Measurements from ENCODE around the gene INSYN2A. TPM values are rescaled to one million over a fixed set of nuclear protein-coding genes. Genes with fewer than 3 reads are reported as not detected.

INSYN2A gene
- total RNA-seq, 1 experiment from 2014 or later = 0.07 TPM

- Mint-ChIP-seq H3K4me3 (ENCODE audit: unreplicated experiment) (no peak overlapping the region), H3K36me3 (ENCODE audit: insufficient read depth, unreplicated experiment) (no peaks in the 10 kb centered on the region), H3K4me1 (ENCODE audit: insufficient read depth, unreplicated experiment) (peaks cover 17% of the 10 kb centered on the region), H3K27ac (ENCODE audit: low read depth, unreplicated experiment) (no peak overlapping the region), H3K9me3 (ENCODE audit: unreplicated experiment) (no peaks in the 10 kb centered on the region), H3K27me3 (ENCODE audit: insufficient read depth, unreplicated experiment) (no peaks in the 10 kb centered on the region)
- ChIA-PET CTCF (no interaction called here), POLR2A (interaction anchor here (1.5 kb wide), 1 partner anchor 10 kb away, joined by 5 read pairs; no protein-coding TSS in a partner anchor)
- intact Hi-C loops (cut with micrococcal nuclease) = no loop called here
- DNase-seq (ENCODE audit: unreplicated experiment) = no peak
- no peak for TF ChIP-seq CTCF (IDR thresholded peaks at IDR 0.05; ENCODE audit: unreplicated experiment)
- no TSS peak for BruUV-seq (replicated peaks)
These were observed 37.7 kb downstream of the INSYN2A start for GRCh38 chr10:127158662-127159061.

- H3K4me1 Mint-ChIP-seq (ENCODE audit: insufficient read depth, unreplicated experiment) = peaks cover 14% of the 10 kb centered on the region
- no TSS peak for BruUV-seq (replicated peaks)
- DNase-seq (ENCODE audit: unreplicated experiment) = no peak
- POLR2A ChIA-PET = interaction anchor here (0.6 to 1.5 kb wide), 5 partner anchors 9 to 1303 kb away, joined by 3 to 5 read pairs (median 4); no protein-coding TSS in a partner anchor
- CTCF ChIA-PET = no interaction called here
- H3K27ac Mint-ChIP-seq (ENCODE audit: low read depth, unreplicated experiment) = no peak overlapping the region
- H3K27me3 Mint-ChIP-seq (ENCODE audit: insufficient read depth, unreplicated experiment) = no peaks in the 10 kb centered on the region
- no peaks in the 10 kb centered on the region for H3K36me3 Mint-ChIP-seq (ENCODE audit: insufficient read depth, unreplicated experiment)
- no peaks in the 10 kb centered on the region for H3K9me3 Mint-ChIP-seq (ENCODE audit: unreplicated experiment)
- no peak for TF ChIP-seq CTCF (IDR thresholded peaks at IDR 0.05; ENCODE audit: unreplicated experiment)
- intact Hi-C loops (cut with micrococcal nuclease) = no loop called here
- H3K4me3 Mint-ChIP-seq (ENCODE audit: unreplicated experiment) = no peak overlapping the region
These were observed 38.7 kb downstream of the INSYN2A start for GRCh38 chr10:127157506-127158200.

GRCh38 chr10:127157089-127157488 is 39.3 kb downstream of the INSYN2A start:
- no peaks in the 10 kb centered on the region for H3K36me3 Mint-ChIP-seq (ENCODE audit: insufficient read depth, unreplicated experiment)
- H3K4me3 Mint-ChIP-seq (ENCODE audit: unreplicated experiment) = no peak overlapping the region
- no peak overlapping the region for H3K27ac Mint-ChIP-seq (ENCODE audit: low read depth, unreplicated experiment)
- TF ChIP-seq CTCF (IDR thresholded peaks at IDR 0.05; ENCODE audit: unreplicated experiment) = no peak
- DNase-seq (ENCODE audit: unreplicated experiment) = no peak
- H3K9me3 Mint-ChIP-seq (ENCODE audit: unreplicated experiment) = no peaks in the 10 kb centered on the region
- H3K4me1 Mint-ChIP-seq (ENCODE audit: insufficient read depth, unreplicated experiment) = peaks cover 19% of the 10 kb centered on the region
- ChIA-PET POLR2A (interaction anchor here (0.7 kb wide), 1 partner anchor 253 kb away, joined by 4 read pairs; no protein-coding TSS in a partner anchor), CTCF (no interaction called here)
- no TSS peak for BruUV-seq (replicated peaks)
- no peaks in the 10 kb centered on the region for H3K27me3 Mint-ChIP-seq (ENCODE audit: insufficient read depth, unreplicated experiment)
- intact Hi-C loops (cut with micrococcal nuclease) = no loop called here

GRCh38 chr10:127154831-127155620 is 41.4 kb downstream of the INSYN2A start:
- Mint-ChIP-seq H3K4me3 (ENCODE audit: unreplicated experiment) (no peak overlapping the region), H3K27ac (ENCODE audit: low read depth, unreplicated experiment) (no peak overlapping the region), H3K9me3 (ENCODE audit: unreplicated experiment) (no peaks in the 10 kb centered on the region), H3K36me3 (ENCODE audit: insufficient read depth, unreplicated experiment) (no peaks in the 10 kb centered on the region), H3K4me1 (ENCODE audit: insufficient read depth, unreplicated experiment) (peaks cover 38% of the 10 kb centered on the region), H3K27me3 (ENCODE audit: insufficient read depth, unreplicated experiment) (no peaks in the 10 kb centered on the region)
- intact Hi-C loops (cut with micrococcal nuclease) = loop anchor here (5.0 kb wide), 2 partner anchors 113 to 253 kb away; no protein-coding TSS in a partner anchor
- TF ChIP-seq CTCF (IDR thresholded peaks at IDR 0.05; ENCODE audit: unreplicated experiment) = no peak
- POLR2A ChIA-PET = no interaction called here
- CTCF ChIA-PET = no interaction called here
- peak; percentile 27 for DNase-seq (ENCODE audit: unreplicated experiment)
- no TSS peak for BruUV-seq (replicated peaks)
